Choroid plexus epithelial cell (primary cell): ENCODE data around the gene RNF152.

Source experiments
- DNase-seq: peaks from one replicate; pipeline ENCODE4 v3.0.0-alpha.2; 2010; ENCODE audit warnings: low read depth
- H3K4me3 ChIP-seq: 2 replicates; pipeline ENCODE4 v1.5.1; 2011; ENCODE audit warnings: low read depth, mild to moderate bottlenecking, control low read depth, low read length, moderate library complexity
- TF ChIP-seq, protein P1 (sequence below): conservative IDR thresholded peaks from 2 replicates; pipeline ENCODE4 v1.5.1; 2011; ENCODE audit warnings: low read depth, mild to moderate bottlenecking, control low read depth, inconsistent platforms, low read length, moderate library complexity

Gene RNF152, protein sequence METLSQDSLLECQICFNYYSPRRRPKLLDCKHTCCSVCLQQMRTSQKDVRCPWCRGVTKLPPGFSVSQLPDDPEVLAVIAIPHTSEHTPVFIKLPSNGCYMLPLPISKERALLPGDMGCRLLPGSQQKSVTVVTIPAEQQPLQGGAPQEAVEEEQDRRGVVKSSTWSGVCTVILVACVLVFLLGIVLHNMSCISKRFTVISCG

GRCh38 chr18:61892683-61893308, at the start of gene RNF152:
TSS of gene RNF152 (minus strand) at chr18:61893007. CDS start at chr18:61816463, 76,544 bp downstream.
- H3K4me3 ChIP-seq: peak within 1 kb of the TSS; percentile 79
- TF ChIP-seq, protein P1, sequence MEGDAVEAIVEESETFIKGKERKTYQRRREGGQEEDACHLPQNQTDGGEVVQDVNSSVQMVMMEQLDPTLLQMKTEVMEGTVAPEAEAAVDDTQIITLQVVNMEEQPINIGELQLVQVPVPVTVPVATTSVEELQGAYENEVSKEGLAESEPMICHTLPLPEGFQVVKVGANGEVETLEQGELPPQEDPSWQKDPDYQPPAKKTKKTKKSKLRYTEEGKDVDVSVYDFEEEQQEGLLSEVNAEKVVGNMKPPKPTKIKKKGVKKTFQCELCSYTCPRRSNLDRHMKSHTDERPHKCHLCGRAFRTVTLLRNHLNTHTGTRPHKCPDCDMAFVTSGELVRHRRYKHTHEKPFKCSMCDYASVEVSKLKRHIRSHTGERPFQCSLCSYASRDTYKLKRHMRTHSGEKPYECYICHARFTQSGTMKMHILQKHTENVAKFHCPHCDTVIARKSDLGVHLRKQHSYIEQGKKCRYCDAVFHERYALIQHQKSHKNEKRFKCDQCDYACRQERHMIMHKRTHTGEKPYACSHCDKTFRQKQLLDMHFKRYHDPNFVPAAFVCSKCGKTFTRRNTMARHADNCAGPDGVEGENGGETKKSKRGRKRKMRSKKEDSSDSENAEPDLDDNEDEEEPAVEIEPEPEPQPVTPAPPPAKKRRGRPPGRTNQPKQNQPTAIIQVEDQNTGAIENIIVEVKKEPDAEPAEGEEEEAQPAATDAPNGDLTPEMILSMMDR: peak; percentile 51
- DNase-seq: peak; percentile 46

DNA sequence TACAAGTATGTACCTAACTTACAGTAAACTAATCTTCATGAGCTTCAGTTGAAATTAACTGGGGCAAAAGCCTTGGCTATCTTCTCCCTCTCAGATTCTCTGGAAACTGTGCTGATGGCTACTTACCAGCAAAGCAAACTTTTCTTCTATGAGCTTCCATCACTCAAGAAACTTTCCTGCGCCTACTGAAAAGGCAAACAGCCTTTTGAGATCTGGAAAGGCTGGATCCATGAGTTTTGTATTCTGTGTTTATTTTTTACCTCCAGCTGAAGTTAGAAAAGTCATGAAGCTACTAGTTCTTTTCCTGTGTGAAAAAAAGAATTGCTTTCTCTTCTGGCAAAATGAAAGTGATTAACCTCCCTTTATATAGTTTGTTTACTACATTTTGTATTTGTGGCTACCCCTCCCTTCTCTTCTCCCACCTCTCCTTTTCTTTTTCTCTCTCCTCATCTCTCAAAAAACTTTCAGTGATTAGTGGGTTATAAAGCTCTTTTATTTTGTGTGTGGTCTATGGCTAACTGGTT, 49.2 kb upstream of the RNF152 start:
- no peak overlapping the region for H3K4me3 ChIP-seq
- DNase-seq: peak; percentile 20
- TF ChIP-seq, protein P1: no peak

GRCh38 chr18:61939046-61939674, 46.4 kb upstream of the RNF152 start:
- no peak overlapping the region for H3K4me3 ChIP-seq
- no peak for DNase-seq
- TF ChIP-seq, protein P1: no peak

DNA sequence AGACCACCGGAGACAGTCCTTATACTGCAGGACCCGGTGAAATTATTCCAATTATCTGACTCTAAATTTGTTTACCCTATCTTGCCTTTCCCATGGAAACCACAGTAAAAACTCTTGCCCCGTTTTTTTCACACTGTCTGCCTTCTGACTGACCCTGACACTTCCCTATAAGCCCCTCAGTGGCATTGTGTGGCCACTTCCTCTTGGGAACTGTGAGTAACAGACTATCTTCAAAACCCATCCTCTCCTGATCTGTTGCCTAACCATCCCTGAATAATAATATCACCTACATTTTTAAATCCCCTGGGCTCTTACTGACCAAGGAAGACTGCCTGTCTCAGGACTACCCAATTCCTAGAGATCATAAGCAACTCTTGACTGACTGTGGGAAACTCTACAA, 42.6 kb upstream of the RNF152 start:
- H3K4me3 ChIP-seq: no peak overlapping the region
- DNase-seq: no peak
- TF ChIP-seq, protein P1: no peak

GRCh38 chr18:61931654-61932379, 39.0 kb upstream of the RNF152 start:
- DNase-seq: no peak
- TF ChIP-seq, protein P1: no peak
- no peak overlapping the region for H3K4me3 ChIP-seq

DNA sequence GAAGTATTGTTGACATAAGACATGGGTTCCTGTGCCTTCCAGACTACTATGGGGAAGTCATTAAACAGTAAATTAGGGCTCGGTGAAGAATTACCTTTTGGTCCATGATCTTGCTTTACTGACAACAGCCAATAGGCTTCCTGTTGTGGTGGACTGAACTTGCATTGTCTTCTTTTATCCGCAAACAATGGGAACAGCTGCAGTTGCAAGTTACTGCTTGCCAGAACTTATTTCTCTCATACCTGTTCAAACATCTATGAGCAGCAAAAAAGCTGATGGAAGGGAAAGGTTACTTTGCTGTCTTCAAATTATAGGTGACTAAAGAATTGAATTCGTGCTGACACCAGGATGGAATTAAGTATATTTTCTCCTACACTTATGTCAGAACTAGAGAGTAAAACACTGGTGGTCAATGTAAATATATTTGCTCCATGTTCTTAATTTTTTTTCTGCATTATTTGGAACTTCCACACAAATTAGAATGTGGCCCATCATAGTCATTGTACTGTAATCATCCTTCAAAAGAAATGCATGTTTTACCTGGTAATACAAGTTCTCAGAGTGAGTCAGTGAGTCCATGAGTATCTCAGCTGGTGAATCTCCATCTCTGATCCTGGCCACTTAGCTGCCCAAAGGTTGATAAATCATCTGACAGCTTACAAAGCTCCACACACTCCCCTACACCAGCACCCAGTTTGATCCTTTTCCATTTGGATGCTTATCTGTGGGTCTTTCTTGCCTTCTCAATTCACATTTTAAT, 37.3 kb upstream of the RNF152 start:
- no peak for DNase-seq
- H3K4me3 ChIP-seq: no peak overlapping the region
- TF ChIP-seq, protein P1: no peak
